HepG2 (cell line): ENCODE results near the gene DCTN1. TPM values are rescaled to one million over a fixed set of nuclear protein-coding genes. Genes with fewer than 3 reads are reported as not detected.

Source experiments
- ATAC-seq: fragments of 200-7000 bp; cut with Tn5 transposase; 3 replicates; pipeline ENCODE4 v1.9.1; 2020; ENCODE audit warnings: mild to moderate bottlenecking, moderate library complexity
- BruUV-seq: library from RNA; stranded (reverse); fragments of 400-500 nt; replicated peaks from 2 replicates; lab custom pipeline; 2021; lab: Mats Ljungman, UMichigan
- CTCF ChIA-PET: fragments of 300-600 bp; formaldehyde crosslinking; extraction: SDS; loops from one replicate; lab custom pipeline; 2021; ENCODE audit warnings: low total read pairs, inconsistent platforms, low intra/inter-chr PET ratio; lab: Yijun Ruan, JAX
- POLR2A ChIA-PET: fragments of 350-600 bp; sonication (Branson Sonifier 250); formaldehyde crosslinking; loops from one replicate; lab custom pipeline; 2020; ENCODE audit warnings: antibody characterized with exemption, inconsistent platforms; lab: Yijun Ruan, JAX
- DNase-seq: peaks from one replicate; pipeline ENCODE4 v3.0.0-alpha.2; 2015; ENCODE audit warnings: low spot score
- FAIRE-seq: peaks from 3 replicates; lab custom pipeline; 2011; peaks lifted over from hg19 to GRCh38; lab: Jason Lieb, UNC
- H2AFZ ChIP-seq: one replicate; pipeline ENCODE4 v1.6.1; 2011; ENCODE audit warnings: low read length, inconsistent platforms
- H3K27ac ChIP-seq: fragments of 300-600 bp; 3 replicates; pipeline ENCODE4 v1.8.0; 2011; ENCODE audit warnings: mixed run types, mild to moderate bottlenecking, mixed read lengths, low read length, inconsistent platforms; ENCODE audit not compliant: insufficient read depth; ENCODE audit errors: extremely low read length
- H3K27me3 ChIP-seq, 2 experiments: fragments of 200-600 bp in 1 of 2; 2 replicates in 1 of 2; 3 replicates in 1 of 2; pipeline versions ENCODE4 v1.6.0 to v1.8.0; 2011; ENCODE audit warnings: low read length in 2 of 2, mild to moderate bottlenecking in 2 of 2, moderate library complexity in 2 of 2, inconsistent platforms in 1 of 2; ENCODE audit not compliant: insufficient read depth in 2 of 2, control insufficient read depth in 1 of 2
- H3K36me3 ChIP-seq, 2 experiments: fragments of 200-600 bp in 1 of 2; replicated peaks in 1 of 2; 2 replicates in 1 of 2; 3 replicates in 1 of 2; pipeline versions ENCODE4 v1.5.1 to v1.8.0; 2011; ENCODE audit warnings: low read length in 2 of 2, inconsistent platforms in 1 of 2; ENCODE audit not compliant: insufficient read depth in 2 of 2, control insufficient read depth in 1 of 2
- H3K4me1 ChIP-seq: 2 replicates; pipeline ENCODE4 v1.5.1; 2012; ENCODE audit warnings: low read length, inconsistent platforms; ENCODE audit not compliant: insufficient read depth
- H3K4me2 ChIP-seq: 2 replicates; pipeline ENCODE4 v1.6.0; 2011; ENCODE audit warnings: low read depth, low read length, inconsistent platforms
- H3K4me3 ChIP-seq, 3 experiments: fragments of 200-600 bp in 1 of 3; sonication (generic), shearing (Covaris generic) in 1 of 3; replicated peaks in 1 of 3; 2 replicates each; pipeline ENCODE4 v1.5.1; 2011 to 2016; ENCODE audit warnings: low read length in 3 of 3, inconsistent platforms in 2 of 3, low read depth in 2 of 3, mild to moderate bottlenecking in 2 of 3, control low read depth in 1 of 3, mixed read lengths in 1 of 3; ENCODE audit not compliant: insufficient read depth in 1 of 3
- H3K79me2 ChIP-seq: one replicate; pipeline ENCODE4 v1.6.1; 2011; ENCODE audit warnings: low read length, inconsistent platforms; ENCODE audit not compliant: insufficient read depth
- H3K9ac ChIP-seq: 2 replicates; pipeline ENCODE4 v1.6.0; 2011; ENCODE audit warnings: mild to moderate bottlenecking, low read depth, low read length, inconsistent platforms; ENCODE audit not compliant: insufficient read depth
- H3K9me3 ChIP-seq: 2 replicates; pipeline ENCODE4 v1.5.1; 2012; ENCODE audit warnings: mild to moderate bottlenecking, low read length
- H4K20me1 ChIP-seq: 2 replicates; pipeline ENCODE4 v1.6.0; 2011; ENCODE audit warnings: inconsistent platforms, mild to moderate bottlenecking, low read length, moderate library complexity; ENCODE audit not compliant: insufficient read depth
- CEBPB ChIP-seq: IDR thresholded peaks from 2 replicates; pipeline ENCODE4 v1.6.1; 2011; ENCODE audit warnings: low read depth, low read length, improper control_type of control experiment, borderline replicate concordance
- CEBPG ChIP-seq: IDR thresholded peaks from 2 replicates; pipeline ENCODE4 v1.6.1; 2016
- FLYWCH1 ChIP-seq: sonication (generic); formaldehyde crosslinking; IDR thresholded peaks from 2 replicates; pipeline ENCODE4 v1.8.1; 2023; ENCODE audit warnings: mild to moderate bottlenecking, missing genetic modification reagents
- MYPOP ChIP-seq: sonication (generic); formaldehyde crosslinking; IDR thresholded peaks from 2 replicates; pipeline ENCODE4 v1.8.1; 2023; ENCODE audit warnings: mild to moderate bottlenecking, moderate library complexity, missing genetic modification reagents
- NFAT5 ChIP-seq: sonication (generic); formaldehyde crosslinking; IDR thresholded peaks from 2 replicates; pipeline ENCODE4 v1.4.0; 2020; ENCODE audit warnings: missing genetic modification reagents
- THRA ChIP-seq: sonication (generic); formaldehyde crosslinking; IDR thresholded peaks from 2 replicates; pipeline ENCODE4 v1.4.0; 2020; ENCODE audit warnings: missing genetic modification reagents, borderline replicate concordance
- ZNF121 ChIP-seq: sonication (generic); formaldehyde crosslinking; IDR thresholded peaks from 2 replicates; pipeline ENCODE4 v1.5.0; 2020; ENCODE audit warnings: mild to moderate bottlenecking, missing genetic modification reagents
- ZNF510 ChIP-seq: sonication (generic); formaldehyde crosslinking; IDR thresholded peaks from 2 replicates; pipeline ENCODE4 v1.4.0; 2020; ENCODE audit warnings: low read depth, mild to moderate bottlenecking, missing genetic modification reagents
- ZSCAN29 ChIP-seq: sonication (generic); formaldehyde crosslinking; conservative IDR thresholded peaks from 2 replicates; pipeline ENCODE4 v1.4.0; 2020; ENCODE audit warnings: mild to moderate bottlenecking, missing genetic modification reagents
- WGBS: methylation state at CpG from one replicate; pipeline ENCODE4 v1.1.6; 2017; ENCODE audit warnings: low lambda C conversion rate; 5-methylcytosine and 5-hydroxymethylcytosine counted together
- in situ Hi-C: cut with HindIII; loops from 2 replicates; pipeline ENCODE4 v1.10.0; 2017; ENCODE audit warnings: low pct_unique_long_range_greater_than_20kb; ENCODE audit not compliant: extremely low pct_ligation_motif_present
- intact Hi-C: fragments of 100-400 bp; cut with micrococcal nuclease; formaldehyde crosslinking; loops from one replicate; pipeline ENCODE4 v1.10.0; 2022; ENCODE audit not compliant: unreplicated experiment
- polyA plus RNA-seq, 8 experiments: library from polyadenylated mRNA; depleted of rRNA in 3 of 8; stranded (reverse) in 7 of 8; unstranded in 1 of 8; fragments of >200 nt; fragmentation: Illumina TruSeq in 4 of 8; extraction: Trizol in 4 of 8; gene quantifications; 2 replicates each; pipeline versions ENCODE4 v1.2.1 to v1.2.3, GENCODE V29; 2011 to 2016; ENCODE audit warnings: low read depth in 4 of 8, missing spikeins in 1 of 8, mixed read lengths in 1 of 8; ENCODE audit not compliant: insufficient read depth in 1 of 8
- total RNA-seq, 5 experiments: library from RNA; depleted of rRNA; stranded (reverse); fragments of >200 nt; fragmentation: Illumina TruSeq; extraction: Trizol; gene quantifications; 2 replicates each; pipeline ENCODE4 v1.2.3, GENCODE V29; 2016; ENCODE audit warnings: low read depth in 1 of 5

DCTN1 gene
- total and polyA plus RNA-seq, 2 of the 13 experiments (the other 11 are each of a cell fraction or from before 2014, with no cell fraction given) = 73.2 to 122 TPM

- Histone ChIP-seq H3K79me2 (peaks cover 30% of the 10 kb centered on the region), H3K27ac (no peak overlapping the region), H3K9me3 (no peaks in the 10 kb centered on the region), H3K4me2 (no peak overlapping the region), H3K36me3 (no peaks in the 10 kb centered on the region; a peak in 1 of 5 replicates), H3K4me3 (no peak overlapping the region), H3K27me3 (peaks cover 0 to 4% of the 10 kb centered on the region in 2 experiments; a peak in 2 of 5 replicates), H3K4me1 (peaks cover 38% of the 10 kb centered on the region), H2AFZ (no peak overlapping the region), H3K9ac (no peak overlapping the region), H4K20me1 (no peaks in the 10 kb centered on the region)
- POLR2A ChIA-PET = no interaction called here
- DNase-seq = no peak
- ATAC-seq = no peak
- BruUV-seq = no TSS peak
- WGBS = 31% methylated on average over 1 of the region's 1 CpG
- CTCF ChIA-PET = no interaction called here
- FAIRE-seq = no peak
- no peak for TF ChIP-seq THRA (CRISPR knock-in tag)
- TF ChIP-seq CEBPB = peak; percentile 89
- peak; percentile 71 for TF ChIP-seq CEBPG
- intact Hi-C loops (loop anchor here (5.0 kb wide), 2 partner anchors 61 to 126 kb away; no protein-coding TSS in a partner anchor), in situ Hi-C loops (no loop called here)
Observed at GRCh38 chr2:74393525-74393924, 13.4 kb upstream of the DCTN1 start.

GRCh38 chr2:74392449-74392743, 12.3 kb upstream of the DCTN1 start:
- no peaks in the 10 kb centered on the region for H4K20me1 ChIP-seq
- H3K79me2 ChIP-seq = peaks cover 41% of the 10 kb centered on the region
- ChIA-PET CTCF (interaction anchor here (0.7 to 1.5 kb wide), 3 partner anchors 9 to 142 kb away, joined by 4 to 6 read pairs (median 4); no protein-coding TSS in a partner anchor), POLR2A (interaction anchor here (0.6 to 3.8 kb wide), 16 partner anchors 9 to 631 kb away, joined by 3 to 38 read pairs (median 6); partner anchors contain the start of genes AUP1, HTRA2, INO80B and MOB1A)
- peaks cover 49% of the 10 kb centered on the region for H3K4me1 ChIP-seq
- no peak for DNase-seq
- in situ Hi-C loops (no loop called here), intact Hi-C loops (loop anchor here (1.0 to 5.0 kb wide), 3 partner anchors 48 to 125 kb away; no protein-coding TSS in a partner anchor)
- H3K9ac ChIP-seq = peak overlapping the region; percentile 94
- H3K27ac ChIP-seq = no peak overlapping the region
- H3K27me3 ChIP-seq = peaks cover 0 to 4% of the 10 kb centered on the region in 2 experiments; a peak in 2 of 5 replicates
- no peak for FAIRE-seq
- H3K4me2 ChIP-seq = peak overlapping the region; percentile 96
- no peak for ATAC-seq
- 21% methylated on average over 13 of the region's 13 CpGs for WGBS
- H2AFZ ChIP-seq = peak overlapping the region; percentile 87
- BruUV-seq = no TSS peak
- no peaks in the 10 kb centered on the region; a peak in 2 of 5 replicates for H3K36me3 ChIP-seq
- no peaks in the 10 kb centered on the region for H3K9me3 ChIP-seq
- peak overlapping the region; percentile 82 to 98 (median 84) for H3K4me3 ChIP-seq
- TF ChIP-seq FLYWCH1 (no peak), ZSCAN29 (CRISPR knock-in tag) (no peak), NFAT5 (CRISPR knock-in tag) (no peak), ZNF121 (CRISPR knock-in tag) (no peak), ZNF510 (CRISPR knock-in tag) (no peak), MYPOP (CRISPR knock-in tag) (no peak)
